HL-60 (cell line): ENCODE results near the gene CPB2.

Source experiments
- GABPA ChIP-seq: IDR thresholded peaks from 2 replicates; pipeline ENCODE4 v1.6.1; 2012; ENCODE audit warnings: low read depth
- POLR2AphosphoS5 ChIP-seq: IDR thresholded peaks from 2 replicates; pipeline ENCODE4 v1.6.1; 2012; ENCODE audit warnings: low read depth
- SPI1 ChIP-seq: IDR thresholded peaks from 2 replicates; pipeline ENCODE4 v1.6.1; 2012; ENCODE audit warnings: low read depth, mild to moderate bottlenecking, borderline replicate concordance
- TF ChIP-seq, protein P1 (sequence below): IDR thresholded peaks from one replicate; pipeline ENCODE4 v1.5.1; 2011; ENCODE audit warnings: low read length, control low read depth, inconsistent platforms; ENCODE audit not compliant: insufficient read depth
- TF ChIP-seq, protein P2 (sequence below): IDR thresholded peaks from 2 replicates; pipeline ENCODE4 v1.6.1; 2012; ENCODE audit warnings: low read depth; ENCODE audit not compliant: insufficient replicate concordance

DNA sequence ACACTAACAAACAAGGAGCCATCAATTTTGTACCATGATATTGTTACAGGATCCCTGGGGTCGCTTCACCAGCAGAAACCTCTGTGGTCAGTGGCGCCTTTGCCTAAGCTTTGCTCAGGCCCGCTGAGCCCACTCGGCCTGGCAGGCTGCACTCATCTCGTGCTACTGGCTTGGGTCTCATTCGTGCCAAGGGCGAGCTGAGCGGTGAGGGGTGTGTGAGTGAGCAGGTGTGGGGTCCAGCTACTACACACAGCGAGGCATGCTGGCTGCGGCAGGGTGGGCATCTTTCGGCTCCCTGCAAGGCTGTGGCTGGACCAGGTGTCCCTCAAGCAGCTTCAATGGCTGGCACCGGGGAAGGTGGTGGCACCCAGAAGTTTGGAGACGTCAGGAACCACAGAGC lies 19.1 kb downstream of the CPB2 start:
- TF ChIP-seq, protein P1, sequence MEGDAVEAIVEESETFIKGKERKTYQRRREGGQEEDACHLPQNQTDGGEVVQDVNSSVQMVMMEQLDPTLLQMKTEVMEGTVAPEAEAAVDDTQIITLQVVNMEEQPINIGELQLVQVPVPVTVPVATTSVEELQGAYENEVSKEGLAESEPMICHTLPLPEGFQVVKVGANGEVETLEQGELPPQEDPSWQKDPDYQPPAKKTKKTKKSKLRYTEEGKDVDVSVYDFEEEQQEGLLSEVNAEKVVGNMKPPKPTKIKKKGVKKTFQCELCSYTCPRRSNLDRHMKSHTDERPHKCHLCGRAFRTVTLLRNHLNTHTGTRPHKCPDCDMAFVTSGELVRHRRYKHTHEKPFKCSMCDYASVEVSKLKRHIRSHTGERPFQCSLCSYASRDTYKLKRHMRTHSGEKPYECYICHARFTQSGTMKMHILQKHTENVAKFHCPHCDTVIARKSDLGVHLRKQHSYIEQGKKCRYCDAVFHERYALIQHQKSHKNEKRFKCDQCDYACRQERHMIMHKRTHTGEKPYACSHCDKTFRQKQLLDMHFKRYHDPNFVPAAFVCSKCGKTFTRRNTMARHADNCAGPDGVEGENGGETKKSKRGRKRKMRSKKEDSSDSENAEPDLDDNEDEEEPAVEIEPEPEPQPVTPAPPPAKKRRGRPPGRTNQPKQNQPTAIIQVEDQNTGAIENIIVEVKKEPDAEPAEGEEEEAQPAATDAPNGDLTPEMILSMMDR, result no peak
- TF ChIP-seq SPI1 (no peak), POLR2AphosphoS5 (no peak), GABPA (no peak)
- TF ChIP-seq, protein P2, sequence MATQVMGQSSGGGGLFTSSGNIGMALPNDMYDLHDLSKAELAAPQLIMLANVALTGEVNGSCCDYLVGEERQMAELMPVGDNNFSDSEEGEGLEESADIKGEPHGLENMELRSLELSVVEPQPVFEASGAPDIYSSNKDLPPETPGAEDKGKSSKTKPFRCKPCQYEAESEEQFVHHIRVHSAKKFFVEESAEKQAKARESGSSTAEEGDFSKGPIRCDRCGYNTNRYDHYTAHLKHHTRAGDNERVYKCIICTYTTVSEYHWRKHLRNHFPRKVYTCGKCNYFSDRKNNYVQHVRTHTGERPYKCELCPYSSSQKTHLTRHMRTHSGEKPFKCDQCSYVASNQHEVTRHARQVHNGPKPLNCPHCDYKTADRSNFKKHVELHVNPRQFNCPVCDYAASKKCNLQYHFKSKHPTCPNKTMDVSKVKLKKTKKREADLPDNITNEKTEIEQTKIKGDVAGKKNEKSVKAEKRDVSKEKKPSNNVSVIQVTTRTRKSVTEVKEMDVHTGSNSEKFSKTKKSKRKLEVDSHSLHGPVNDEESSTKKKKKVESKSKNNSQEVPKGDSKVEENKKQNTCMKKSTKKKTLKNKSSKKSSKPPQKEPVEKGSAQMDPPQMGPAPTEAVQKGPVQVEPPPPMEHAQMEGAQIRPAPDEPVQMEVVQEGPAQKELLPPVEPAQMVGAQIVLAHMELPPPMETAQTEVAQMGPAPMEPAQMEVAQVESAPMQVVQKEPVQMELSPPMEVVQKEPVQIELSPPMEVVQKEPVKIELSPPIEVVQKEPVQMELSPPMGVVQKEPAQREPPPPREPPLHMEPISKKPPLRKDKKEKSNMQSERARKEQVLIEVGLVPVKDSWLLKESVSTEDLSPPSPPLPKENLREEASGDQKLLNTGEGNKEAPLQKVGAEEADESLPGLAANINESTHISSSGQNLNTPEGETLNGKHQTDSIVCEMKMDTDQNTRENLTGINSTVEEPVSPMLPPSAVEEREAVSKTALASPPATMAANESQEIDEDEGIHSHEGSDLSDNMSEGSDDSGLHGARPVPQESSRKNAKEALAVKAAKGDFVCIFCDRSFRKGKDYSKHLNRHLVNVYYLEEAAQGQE, result no peak
